SK-N-MC (cell line): ENCODE measurements around the gene NEURL4.

Experiments
- DNase-seq: peaks from one replicate; pipeline ENCODE4 v3.0.0-alpha.2; 2011; ENCODE audit warnings: low read depth, low spot score
- H3K27ac ChIP-seq: fragments of 200-600 bp; sonication (generic); 2 replicates; pipeline ENCODE4 v1.5.1; 2016; ENCODE audit warnings: mixed run types
- H3K36me3 ChIP-seq: fragments of 200-600 bp; sonication (generic); 2 replicates; pipeline ENCODE4 v1.6.1; 2017; ENCODE audit warnings: antibody characterized with exemption, low read length, mixed read lengths; ENCODE audit not compliant: insufficient read depth
- H3K4me3 ChIP-seq: fragments of 200-600 bp; sonication (generic); 2 replicates; pipeline ENCODE4 v1.5.1; 2016
- H3K9ac ChIP-seq: fragments of 200-600 bp; sonication (generic); 2 replicates; pipeline ENCODE4 v1.8.0; 2017; ENCODE audit warnings: mixed run types, mixed read lengths; ENCODE audit not compliant: insufficient read length
- H3K9me3 ChIP-seq: fragments of 200-600 bp; sonication (generic); 2 replicates; pipeline ENCODE4 v1.6.1; 2017; ENCODE audit warnings: low read depth, mild to moderate bottlenecking, antibody characterized with exemption, low read length, moderate library complexity, mixed read lengths
- EZH2 ChIP-seq: fragments of 200-600 bp; sonication (generic); IDR thresholded peaks from one replicate; pipeline ENCODE4 v1.6.1; 2017; ENCODE audit warnings: antibody characterized with exemption
- FOXP2 ChIP-seq: optimal IDR thresholded peaks from 2 replicates; pipeline ENCODE3; 2011; ENCODE audit warnings: mild to moderate bottlenecking, moderate library complexity; ENCODE audit not compliant: insufficient read depth; ENCODE audit errors: extremely low read length, control extremely low read depth
- POLR2AphosphoS5 ChIP-seq: IDR thresholded peaks from 2 replicates; pipeline ENCODE4 v1.6.1; 2012; ENCODE audit warnings: mild to moderate bottlenecking, low read depth, low read length, borderline replicate concordance

The NEURL4 gene

DNA sequence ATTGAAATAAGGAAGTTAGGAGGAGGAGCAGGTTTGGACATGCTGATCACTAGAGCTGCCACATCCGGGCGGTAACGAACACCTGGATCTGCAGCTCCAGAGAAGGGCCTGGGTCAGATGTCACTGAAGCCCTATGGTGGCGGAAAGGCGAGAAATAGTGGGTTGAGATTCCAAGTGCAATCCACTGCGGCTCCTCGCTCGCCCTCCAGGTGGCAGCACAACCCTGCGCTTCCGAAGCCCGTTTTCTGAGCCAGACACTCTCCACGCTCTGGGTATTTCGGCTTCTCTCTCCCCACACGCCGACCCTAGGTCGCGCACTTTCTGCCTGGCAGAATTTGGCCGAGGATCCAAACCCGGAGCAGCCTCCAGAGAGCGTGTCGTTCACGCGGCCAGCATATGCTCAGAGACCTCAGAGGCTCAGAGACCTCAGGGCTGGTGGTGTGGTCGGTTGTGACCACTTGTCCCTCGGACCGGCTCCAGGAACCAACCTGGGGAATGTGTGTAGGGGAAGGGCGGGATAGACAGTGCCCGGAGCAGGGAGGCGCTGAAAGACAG, 48.5 kb downstream of the NEURL4 start:
- TF ChIP-seq EZH2 (no peak), POLR2AphosphoS5 (no peak), FOXP2 (no peak)
- Histone ChIP-seq H3K4me3 (peak overlapping the region; percentile 87), H3K36me3 (no peaks in the 10 kb centered on the region), H3K27ac (no peak overlapping the region), H3K9me3 (no peaks in the 10 kb centered on the region), H3K9ac (peak overlapping the region; percentile 13)
- no peak for DNase-seq

GRCh38 chr17:7279448-7279847, 49.7 kb downstream of the NEURL4 start:
- Histone ChIP-seq H3K27ac (no peak overlapping the region), H3K9ac (no peak overlapping the region), H3K9me3 (no peaks in the 10 kb centered on the region), H3K4me3 (no peak overlapping the region), H3K36me3 (no peaks in the 10 kb centered on the region)
- DNase-seq: no peak
- TF ChIP-seq POLR2AphosphoS5 (no peak), EZH2 (no peak), FOXP2 (no peak)

DNA sequence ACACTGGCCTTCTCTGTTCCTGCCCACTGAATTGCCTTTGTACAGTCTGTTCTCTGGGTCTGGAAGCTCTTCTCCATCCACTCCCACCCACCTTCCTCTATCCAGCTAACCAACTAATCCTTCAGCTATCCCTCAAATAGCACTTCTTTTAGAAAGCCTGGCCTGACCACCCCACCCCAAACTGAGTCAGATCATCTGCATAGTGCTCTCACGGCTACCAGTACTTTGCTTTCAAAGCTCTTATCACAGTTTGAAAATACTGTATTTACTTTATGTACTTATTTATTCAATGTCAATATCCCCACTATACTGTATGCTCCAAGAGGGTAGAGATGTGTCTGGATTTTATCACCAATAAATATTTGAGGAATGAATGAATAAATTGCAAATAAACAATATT, 62.4 kb downstream of the NEURL4 start:
- Histone ChIP-seq H3K9ac (no peak overlapping the region), H3K9me3 (no peaks in the 10 kb centered on the region), H3K36me3 (no peaks in the 10 kb centered on the region), H3K4me3 (no peak overlapping the region), H3K27ac (no peak overlapping the region)
- TF ChIP-seq POLR2AphosphoS5: no peak
- no peak for TF ChIP-seq FOXP2
- no peak for TF ChIP-seq EZH2
- no peak for DNase-seq
